ENCODE results near the gene S1PR2.
"Not testable (repeated sequence)": the region's sequence is repeated elsewhere in the genome, so short reads cannot be mapped to it uniquely, and the experiment has no call there.

The S1PR2 gene

GRCh38 chr19:10190026-10190425 lies 41.1 kb downstream of the S1PR2 start:
- DNase-seq (ENCODE audit: low spot score), result no peak

GRCh38 chr19:10189616-10190015 lies 41.5 kb downstream of the S1PR2 start:
- DNase-seq (ENCODE audit: low spot score), result peak; percentile 30

- no peak for DNase-seq (ENCODE audit: low spot score)
Observed at GRCh38 chr19:10187315-10187714, 43.8 kb downstream of the S1PR2 start.

- DNase-seq (ENCODE audit: low spot score), result no peak
Observed at GRCh38 chr19:10184636-10185035, 46.5 kb downstream of the S1PR2 start.

- DNase-seq (ENCODE audit: low spot score), result no peak
Observed at GRCh38 chr19:10183926-10184325, 47.2 kb downstream of the S1PR2 start.

GRCh38 chr19:10182847-10183246 lies 48.3 kb downstream of the S1PR2 start:
- no peak for DNase-seq (ENCODE audit: low spot score)

GRCh38 chr19:10182076-10182475 lies 49.1 kb downstream of the S1PR2 start:
- no peak for DNase-seq (ENCODE audit: low spot score)

- DNase-seq (ENCODE audit: low spot score), result no peak
Observed at GRCh38 chr19:10180459-10180858, 50.7 kb downstream of the S1PR2 start.

GRCh38 chr19:10180024-10180423 lies 51.1 kb downstream of the S1PR2 start:
- not testable (repeated sequence) for DNase-seq (ENCODE audit: low spot score)

GRCh38 chr19:10173527-10173926 lies 57.6 kb downstream of the S1PR2 start:
- no peak for DNase-seq (ENCODE audit: low spot score)
